Measurements from ENCODE around the gene ECI1.
"Not testable (repeated sequence)": the region's sequence is repeated elsewhere in the genome, so short reads cannot be mapped to it uniquely, and the experiment has no call there.

Gene ECI1

GRCh38 chr16:2273484-2273883, 22.1 kb upstream of the ECI1 start:
- no peak for TF ChIP-seq CTCF (IDR thresholded peaks at IDR 0.05; ENCODE audit: low read depth, low read length)
- DNase-seq (ENCODE audit: extremely low read depth, low read depth) = no peak

GRCh38 chr16:2271848-2272461, 20.6 kb upstream of the ECI1 start:
- TF ChIP-seq CTCF (IDR thresholded peaks at IDR 0.05; ENCODE audit: low read depth, low read length) = no peak
- no peak for DNase-seq (ENCODE audit: extremely low read depth, low read depth)

- TF ChIP-seq CTCF (IDR thresholded peaks at IDR 0.05; ENCODE audit: low read depth, low read length) = no peak
- no peak for DNase-seq (ENCODE audit: extremely low read depth, low read depth)
These were observed 19.4 kb upstream of the ECI1 start for GRCh38 chr16:2270588-2271470.

GRCh38 chr16:2270070-2270462, 18.7 kb upstream of the ECI1 start:
- no peak for TF ChIP-seq CTCF (IDR thresholded peaks at IDR 0.05; ENCODE audit: low read depth, low read length)
- no peak for DNase-seq (ENCODE audit: extremely low read depth, low read depth)

GRCh38 chr16:2267913-2268666, 16.7 kb upstream of the ECI1 start, which contains the start of gene RNPS1:
RNPS1 (minus strand) TSS chr16:2268126; CDS start chr16:2264643, 3,483 bp downstream.
- DNase-seq (ENCODE audit: extremely low read depth, low read depth) = peak; percentile 79
- no peak for TF ChIP-seq CTCF (IDR thresholded peaks at IDR 0.05; ENCODE audit: low read depth, low read length)

- DNase-seq (ENCODE audit: extremely low read depth, low read depth) = not testable (repeated sequence)
These were observed 16.1 kb upstream of the ECI1 start for GRCh38 chr16:2267505-2267912.

- not testable (repeated sequence) for DNase-seq (ENCODE audit: extremely low read depth, low read depth)
These were observed 15.5 kb upstream of the ECI1 start for GRCh38 chr16:2266887-2267286.

- not testable (repeated sequence) for DNase-seq (ENCODE audit: extremely low read depth, low read depth)
These were observed 11.6 kb upstream of the ECI1 start for GRCh38 chr16:2263026-2263425.
